ENCODE measurements around the gene DCXR. TPM values are rescaled to one million over a fixed set of nuclear protein-coding genes. Genes with fewer than 3 reads are reported as not detected.

DCXR gene
- total and polyA plus RNA-seq, 2 of the 4 experiments (the other 2 are of a cell fraction) = 36.6 to 139 TPM

DNA sequence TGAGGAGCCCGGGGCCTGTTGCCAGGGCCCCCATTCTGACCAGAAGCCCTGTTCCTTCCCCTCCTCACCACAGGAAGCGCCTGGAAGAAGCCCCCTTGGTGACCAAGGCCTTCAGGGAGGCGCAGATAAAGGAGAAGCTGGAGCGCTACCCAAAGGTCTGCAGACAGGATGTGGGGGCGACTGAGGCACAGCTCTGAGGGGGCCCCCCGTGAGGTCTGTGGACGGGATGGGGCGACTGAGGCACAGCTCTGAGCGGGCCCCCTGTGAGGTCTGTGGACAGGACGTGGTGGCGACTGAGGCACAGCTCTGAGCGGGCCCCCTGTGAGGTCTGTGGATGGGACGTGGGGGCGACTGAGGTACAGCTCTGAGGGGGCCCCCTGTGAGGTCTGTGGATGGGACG is 28.1 kb downstream of the DCXR start:
- DNase-seq (no peak), ATAC-seq (ENCODE audit: low read depth) (no peak)
- Histone ChIP-seq H2BK5ac (ENCODE audit: low read depth, low read length, poor library complexity, severe bottlenecking) (no peak overlapping the region), H3K9me3 (ENCODE audit: control insufficient read depth, insufficient read depth, low read length) (no peaks in the 10 kb centered on the region), H3K56ac (ENCODE audit: extremely low read depth, insufficient read depth, low read length) (no peak overlapping the region), H3K36me3 (ENCODE audit: control insufficient read depth, insufficient read depth, low read length) (peaks cover 3% of the 10 kb centered on the region; the same call in 1 of the 2 replicates), H4K5ac (ENCODE audit: low read depth, low read length) (no peak overlapping the region), H3K4me3 (ENCODE audit: insufficient read depth, low read depth, low read length) (no peak overlapping the region), H2AK9ac (replicated peaks; ENCODE audit: low read depth, low read length, poor library complexity) (no peak overlapping the region), H3K9ac (ENCODE audit: low read depth, low read length) (no peak overlapping the region), H3K9me1 (ENCODE audit: insufficient read depth, low read length) (peaks cover 9% of the 10 kb centered on the region), H2BK120ac (ENCODE audit: low read depth, low read length) (no peak overlapping the region), H3K4ac (ENCODE audit: low read depth, low read length) (no peak overlapping the region), H3K18ac (ENCODE audit: low read depth, low read length) (no peak overlapping the region), H4K20me1 (ENCODE audit: insufficient read depth, low read length) (no peaks in the 10 kb centered on the region; the same call in 1 of the 2 replicates), H3K4me2 (ENCODE audit: low read depth, low read length) (no peak overlapping the region), H2BK20ac (ENCODE audit: low read depth, low read length) (no peak overlapping the region), H2BK15ac (ENCODE audit: low read depth, low read length) (no peak overlapping the region), H3K79me1 (ENCODE audit: low read depth in 1 of 2, low read length in 2 of 2) (peaks cover 5 to 21% of the 10 kb centered on the region in 2 experiments; a peak in 3 of 4 replicates), H4K8ac (ENCODE audit: low read depth in 2 of 2, low read length in 2 of 2) (no peak overlapping the region), H3K23ac (ENCODE audit: low read depth, low read length) (no peak overlapping the region), H3K14ac (replicated peaks; ENCODE audit: low read depth, low read length) (no peak overlapping the region), H4K91ac (ENCODE audit: insufficient read depth, low read depth, low read length) (no peak overlapping the region), H2AFZ (replicated peaks; ENCODE audit: low read length, poor library complexity) (no peak overlapping the region), H3K4me1 (ENCODE audit: control insufficient read depth, insufficient read depth, low read length) (peaks cover 14% of the 10 kb centered on the region), H3K27me3 (ENCODE audit: control insufficient read depth, insufficient read depth, low read length) (no peaks in the 10 kb centered on the region), H3K27ac (ENCODE audit: insufficient read depth, low read length) (no peak overlapping the region), H2AK5ac (ENCODE audit: low read depth, low read length) (no peak overlapping the region)
- no peak for TF ChIP-seq NFE2L2 (IDR thresholded peaks at IDR 0.05; ENCODE audit: low read depth, low read length)
- TF ChIP-seq, protein P1, sequence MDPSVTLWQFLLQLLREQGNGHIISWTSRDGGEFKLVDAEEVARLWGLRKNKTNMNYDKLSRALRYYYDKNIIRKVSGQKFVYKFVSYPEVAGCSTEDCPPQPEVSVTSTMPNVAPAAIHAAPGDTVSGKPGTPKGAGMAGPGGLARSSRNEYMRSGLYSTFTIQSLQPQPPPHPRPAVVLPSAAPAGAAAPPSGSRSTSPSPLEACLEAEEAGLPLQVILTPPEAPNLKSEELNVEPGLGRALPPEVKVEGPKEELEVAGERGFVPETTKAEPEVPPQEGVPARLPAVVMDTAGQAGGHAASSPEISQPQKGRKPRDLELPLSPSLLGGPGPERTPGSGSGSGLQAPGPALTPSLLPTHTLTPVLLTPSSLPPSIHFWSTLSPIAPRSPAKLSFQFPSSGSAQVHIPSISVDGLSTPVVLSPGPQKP (IDR thresholded peaks at IDR 0.05; ENCODE audit: borderline replicate concordance, low read depth, low read length) = no peak
- WGBS, 2 experiments (ENCODE audit: extremely low coverage in 2 of 2, insufficient read length in 1 of 2) = 96% methylated on average over 6 of the region's 15 CpGs; no CpG with 5 or more reads in 1 of the 2 experiments
- dilution Hi-C loops (cut with HindIII; ENCODE audit: low sequenced_read_pairs, unreplicated experiment) (no loop called here), intact Hi-C loops (cut with micrococcal nuclease) (no loop called here), in situ Hi-C loops (cut with MboI; ENCODE audit: low sequenced_read_pairs) (no loop called here)
- ChIA-PET CTCF (interaction anchor here (0.7 kb wide), 1 partner anchor 459 kb away, joined by 3 read pairs; no protein-coding TSS in a partner anchor), POLR2A (ENCODE audit: unreplicated experiment) (no interaction called here)
- no TSS peak for BruUV-seq (replicated peaks)

All from IMR-90 (cell line).